H1 (cell line): ENCODE results near the gene OTOGL. TPM values are rescaled to one million over a fixed set of nuclear protein-coding genes. Genes with fewer than 3 reads are reported as not detected.

Source experiments
- ASH2L ChIP-seq: fragments of 200-600, 300-600 bp; sonication (generic); IDR thresholded peaks from one replicate; pipeline ENCODE4 v1.7.1; 2017; ENCODE audit warnings: low read length
- EGR1 ChIP-seq: IDR thresholded peaks from 2 replicates; pipeline ENCODE4 v1.6.1; 2011; ENCODE audit warnings: low read depth, low read length, borderline replicate concordance
- JUN ChIP-seq: IDR thresholded peaks from 2 replicates; pipeline ENCODE4 v1.6.1; 2011; ENCODE audit warnings: low read depth, mild to moderate bottlenecking, improper control_type of control experiment, low read length
- KDM1A ChIP-seq: fragments of 200-600, 300-600 bp; sonication (generic); IDR thresholded peaks from 2 replicates; pipeline ENCODE4 v1.7.1; 2016; ENCODE audit warnings: mild to moderate bottlenecking, low read length, borderline replicate concordance
- SIX5 ChIP-seq: IDR thresholded peaks from 2 replicates; pipeline ENCODE4 v1.6.1; 2011; ENCODE audit warnings: mild to moderate bottlenecking, low read depth, low read length
- polyA plus RNA-seq, 7 experiments: library from polyadenylated mRNA; depleted of rRNA in 3 of 7; stranded (reverse) in 5 of 7; unstranded in 2 of 7; fragments of >200 nt in 5 of 7; fragments of 200-250 nt in 2 of 7; gene quantifications; 1 replicate in 5 of 7; 2 replicates in 1 of 7; 4 replicates in 1 of 7; pipeline versions ENCODE4 v1.2.1 to v1.2.3, GENCODE V29; 2011 to 2013; ENCODE audit warnings: missing spikeins in 2 of 7, mixed read lengths in 2 of 7
- total RNA-seq: library from RNA; stranded (reverse); fragmentation: NEBNext Ultra II Directional; extraction: Animal tissue kit (Norgen Biotek cat#: 25700); gene quantifications from 2 replicates; pipeline ENCODE4 v1.2.1, GENCODE V29; 2021
- TF ChIP-seq, protein P1 (sequence below), 3 experiments: IDR thresholded peaks; 1 replicate in 2 of 3; 2 replicates in 1 of 3; pipeline versions ENCODE4 v1.5.1 to v1.6.1; 2011; ENCODE audit warnings: low read length in 3 of 3, mild to moderate bottlenecking in 3 of 3, inconsistent platforms in 2 of 3, low read depth in 1 of 3, moderate library complexity in 1 of 3; ENCODE audit not compliant: insufficient read depth in 1 of 3; ENCODE audit errors: control extremely low read depth in 1 of 3
- TF ChIP-seq, protein P2 (sequence below): IDR thresholded peaks from 2 replicates; pipeline ENCODE4 v1.6.1; 2012; ENCODE audit warnings: inconsistent platforms

The OTOGL gene
- total and polyA plus RNA-seq, 2 of the 8 experiments (the other 6 are each of a cell fraction or from before 2014, with no cell fraction given) = 0.12 to 0.17 TPM

DNA sequence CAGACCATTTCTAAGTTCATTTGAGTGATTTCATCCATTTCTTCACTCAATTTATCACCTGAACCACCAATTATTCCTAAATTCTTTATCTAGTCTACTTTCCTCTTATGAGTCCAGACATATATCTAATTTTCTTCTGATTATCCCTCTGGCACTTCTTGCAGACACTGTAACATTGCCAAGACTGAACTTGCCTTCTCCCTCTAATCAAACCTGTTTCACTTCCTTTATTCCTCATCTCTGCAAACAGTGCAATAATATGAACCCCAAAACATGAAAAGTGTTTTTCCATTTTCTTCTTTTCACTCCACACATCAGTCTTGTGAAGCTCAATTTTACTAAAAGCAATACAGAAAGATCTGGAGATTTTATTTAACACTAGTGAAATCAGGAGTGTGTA, 306.9 kb downstream of the OTOGL start (continued):
- TF ChIP-seq, protein P1, sequence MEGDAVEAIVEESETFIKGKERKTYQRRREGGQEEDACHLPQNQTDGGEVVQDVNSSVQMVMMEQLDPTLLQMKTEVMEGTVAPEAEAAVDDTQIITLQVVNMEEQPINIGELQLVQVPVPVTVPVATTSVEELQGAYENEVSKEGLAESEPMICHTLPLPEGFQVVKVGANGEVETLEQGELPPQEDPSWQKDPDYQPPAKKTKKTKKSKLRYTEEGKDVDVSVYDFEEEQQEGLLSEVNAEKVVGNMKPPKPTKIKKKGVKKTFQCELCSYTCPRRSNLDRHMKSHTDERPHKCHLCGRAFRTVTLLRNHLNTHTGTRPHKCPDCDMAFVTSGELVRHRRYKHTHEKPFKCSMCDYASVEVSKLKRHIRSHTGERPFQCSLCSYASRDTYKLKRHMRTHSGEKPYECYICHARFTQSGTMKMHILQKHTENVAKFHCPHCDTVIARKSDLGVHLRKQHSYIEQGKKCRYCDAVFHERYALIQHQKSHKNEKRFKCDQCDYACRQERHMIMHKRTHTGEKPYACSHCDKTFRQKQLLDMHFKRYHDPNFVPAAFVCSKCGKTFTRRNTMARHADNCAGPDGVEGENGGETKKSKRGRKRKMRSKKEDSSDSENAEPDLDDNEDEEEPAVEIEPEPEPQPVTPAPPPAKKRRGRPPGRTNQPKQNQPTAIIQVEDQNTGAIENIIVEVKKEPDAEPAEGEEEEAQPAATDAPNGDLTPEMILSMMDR (IDR thresholded peaks at IDR 0.05; ENCODE audit: control extremely low read depth in 1 of 3, insufficient read depth in 1 of 3, low read depth in 1 of 3, low read length in 3 of 3) = no peak
- TF ChIP-seq EGR1 (no peak), ASH2L (no peak), KDM1A (no peak), SIX5 (no peak), JUN (no peak)
- TF ChIP-seq, protein P2, sequence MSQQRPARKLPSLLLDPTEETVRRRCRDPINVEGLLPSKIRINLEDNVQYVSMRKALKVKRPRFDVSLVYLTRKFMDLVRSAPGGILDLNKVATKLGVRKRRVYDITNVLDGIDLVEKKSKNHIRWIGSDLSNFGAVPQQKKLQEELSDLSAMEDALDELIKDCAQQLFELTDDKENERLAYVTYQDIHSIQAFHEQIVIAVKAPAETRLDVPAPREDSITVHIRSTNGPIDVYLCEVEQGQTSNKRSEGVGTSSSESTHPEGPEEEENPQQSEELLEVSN = no peak
